ENCODE data around the gene UGT1A8. TPM values are rescaled to one million over a fixed set of nuclear protein-coding genes. Genes with fewer than 3 reads are reported as not detected.

Gene UGT1A8
- total and polyA plus RNA-seq, 12 donors = 0.11 TPM; not detected in 11

- intact Hi-C loops (cut with DNase I) = no loop called here
- no peaks in the 10 kb centered on the region for H3K36me3 ChIP-seq
- ATAC-seq (no peak), DNase-seq (no peak)
- peaks cover 0 to 3% (median 0%) of the 10 kb centered on the region in 11 donors for H3K9me3 ChIP-seq
- WGBS, 2 donors = 66 to 70% methylated on average over 4 of the region's 4 CpGs
- peaks cover 0 to 36% (median 14%) of the 10 kb centered on the region in 7 donors for H3K27me3 ChIP-seq
- no peak overlapping the region for H3K4me3 ChIP-seq
- H3K4me1 ChIP-seq = no peaks in the 10 kb centered on the region
- no peak for TF ChIP-seq CTCF (IDR thresholded peaks at IDR 0.05)
- H3K27ac ChIP-seq = no peak overlapping the region
Measured at GRCh38 chr2:233811087-233811486, 193.7 kb downstream of the UGT1A8 start.

- Histone ChIP-seq H3K27me3 (peaks cover 0 to 38% (median 14%) of the 10 kb centered on the region in 7 donors), H3K4me3 (no peak overlapping the region), H3K27ac (no peak overlapping the region), H3K4me1 (no peaks in the 10 kb centered on the region), H3K36me3 (no peaks in the 10 kb centered on the region), H3K9me3 (peaks cover 0 to 9% (median 0%) of the 10 kb centered on the region in 11 donors)
- no peak for ATAC-seq
- no peak for TF ChIP-seq CTCF (IDR thresholded peaks at IDR 0.05)
- intact Hi-C loops (cut with DNase I) = no loop called here
- DNase-seq = no peak
- 89% methylated on average over 8 of the region's 8 CpGs for WGBS, 2 donors
Measured at GRCh38 chr2:233811732-233812131, 194.3 kb downstream of the UGT1A8 start.

GRCh38 chr2:233813236-233814055 lies 196.0 kb downstream of the UGT1A8 start:
- no peak overlapping the region for H3K27ac ChIP-seq
- ATAC-seq = no peak

More at GRCh38 chr2:233813236-233814055, 196.0 kb downstream of the UGT1A8 start:
- DNase-seq = no peak
- peaks cover 0 to 9% (median 0%) of the 10 kb centered on the region in 11 donors for H3K9me3 ChIP-seq
- no peaks in the 10 kb centered on the region for H3K36me3 ChIP-seq
- intact Hi-C loops (cut with DNase I) = no loop called here
- no peak for TF ChIP-seq CTCF (IDR thresholded peaks at IDR 0.05)
- WGBS, 2 donors = 66 to 67% methylated on average over 3 of the region's 3 CpGs
- H3K27me3 ChIP-seq = peaks cover 0 to 43% (median 9%) of the 10 kb centered on the region in 7 donors
- no peaks in the 10 kb centered on the region for H3K4me1 ChIP-seq
- no peak overlapping the region for H3K4me3 ChIP-seq

Data from heart right ventricle (tissue), 16 donors.